Mucosa of rectum (tissue), 2 donors: Measurements from ENCODE around the gene AOAH.

Source experiments
- H3K27ac ChIP-seq, 2 donors: one replicate each; pipeline ENCODE4 v1.7.0; 2013; ENCODE audit warnings: inconsistent platforms in 2 of 2, low read depth in 2 of 2, low read length in 2 of 2
- H3K27me3 ChIP-seq, 2 donors: one replicate each; pipeline ENCODE4 v1.7.0; 2013; ENCODE audit warnings: low read length in 2 of 2; ENCODE audit not compliant: control insufficient read depth in 2 of 2, insufficient read depth in 2 of 2
- H3K36me3 ChIP-seq, 2 donors: one replicate each; pipeline ENCODE4 v1.7.0; 2013; ENCODE audit warnings: low read length in 2 of 2; ENCODE audit not compliant: control insufficient read depth in 2 of 2, insufficient read depth in 2 of 2
- H3K4me1 ChIP-seq, 2 donors: one replicate each; pipeline ENCODE4 v1.7.0; 2013; ENCODE audit warnings: low read length in 2 of 2, mild to moderate bottlenecking in 1 of 2; ENCODE audit not compliant: control insufficient read depth in 2 of 2, insufficient read depth in 2 of 2
- H3K4me3 ChIP-seq, 2 donors: one replicate each; pipeline ENCODE4 v1.7.0; 2013; ENCODE audit warnings: low read length in 2 of 2
- H3K9ac ChIP-seq, 2 donors: one replicate each; pipeline ENCODE4 v1.7.0; 2013; ENCODE audit warnings: low read length in 2 of 2, low read depth in 1 of 2, mild to moderate bottlenecking in 1 of 2
- H3K9me3 ChIP-seq, 2 donors: one replicate each; pipeline ENCODE4 v1.7.0; 2013; ENCODE audit warnings: low read length in 2 of 2; ENCODE audit not compliant: control insufficient read depth in 2 of 2
- donor health status: healthy.
- donor health status: Normal muscosa, but diverticular disease.

AOAH gene

GRCh38 chr7:36545291-36545690 lies 179.0 kb downstream of the AOAH start:
- Histone ChIP-seq H3K27ac (no peak overlapping the region), H3K4me3 (no peak overlapping the region), H3K27me3 (no peaks in the 10 kb centered on the region), H3K9me3 (no peaks in the 10 kb centered on the region), H3K4me1 (no peaks in the 10 kb centered on the region), H3K9ac (no peak overlapping the region), H3K36me3 (no peaks in the 10 kb centered on the region)

GRCh38 chr7:36538126-36538525 lies 186.2 kb downstream of the AOAH start:
- H3K27ac ChIP-seq: no peak overlapping the region
- no peaks in the 10 kb centered on the region for H3K9me3 ChIP-seq
- peaks cover 0 to 5% of the 10 kb centered on the region in 2 donors for H3K36me3 ChIP-seq
- no peaks in the 10 kb centered on the region for H3K27me3 ChIP-seq
- no peak overlapping the region for H3K4me3 ChIP-seq
- H3K4me1 ChIP-seq: no peaks in the 10 kb centered on the region
- no peak overlapping the region for H3K9ac ChIP-seq

GRCh38 chr7:36535866-36536664 lies 188.2 kb downstream of the AOAH start:
- no peaks in the 10 kb centered on the region for H3K9me3 ChIP-seq
- H3K4me3 ChIP-seq: no peak overlapping the region
- no peaks in the 10 kb centered on the region for H3K4me1 ChIP-seq
- no peak overlapping the region for H3K9ac ChIP-seq
- no peaks in the 10 kb centered on the region for H3K27me3 ChIP-seq
- H3K27ac ChIP-seq: no peak overlapping the region
- peaks cover 0 to 5% of the 10 kb centered on the region in 2 donors for H3K36me3 ChIP-seq

- no peak overlapping the region for H3K9ac ChIP-seq
- no peaks in the 10 kb centered on the region for H3K36me3 ChIP-seq
- H3K9me3 ChIP-seq: no peaks in the 10 kb centered on the region
- H3K27me3 ChIP-seq: no peaks in the 10 kb centered on the region
- H3K4me1 ChIP-seq: no peaks in the 10 kb centered on the region
- no peak overlapping the region for H3K27ac ChIP-seq
- no peak overlapping the region for H3K4me3 ChIP-seq
Measured at GRCh38 chr7:36533717-36534116, 190.6 kb downstream of the AOAH start.

- H3K4me3 ChIP-seq: no peak overlapping the region
- no peaks in the 10 kb centered on the region for H3K27me3 ChIP-seq
- no peaks in the 10 kb centered on the region for H3K9me3 ChIP-seq
- H3K9ac ChIP-seq: no peak overlapping the region
- no peaks in the 10 kb centered on the region for H3K4me1 ChIP-seq
- H3K36me3 ChIP-seq: no peaks in the 10 kb centered on the region
- H3K27ac ChIP-seq: no peak overlapping the region
Measured at GRCh38 chr7:36532981-36533499, 191.3 kb downstream of the AOAH start.

- no peaks in the 10 kb centered on the region for H3K27me3 ChIP-seq
- no peak overlapping the region for H3K9ac ChIP-seq
- H3K4me3 ChIP-seq: no peak overlapping the region
- no peaks in the 10 kb centered on the region for H3K9me3 ChIP-seq
- no peaks in the 10 kb centered on the region for H3K36me3 ChIP-seq
- no peak overlapping the region for H3K27ac ChIP-seq
- H3K4me1 ChIP-seq: no peaks in the 10 kb centered on the region
Measured at GRCh38 chr7:36531951-36532350, 192.3 kb downstream of the AOAH start.

- Histone ChIP-seq H3K4me1 (no peaks in the 10 kb centered on the region), H3K9me3 (no peaks in the 10 kb centered on the region), H3K4me3 (no peak overlapping the region), H3K27ac (no peak overlapping the region), H3K27me3 (no peaks in the 10 kb centered on the region), H3K36me3 (no peaks in the 10 kb centered on the region), H3K9ac (no peak overlapping the region)
Measured at GRCh38 chr7:36530456-36530855, 193.8 kb downstream of the AOAH start.

GRCh38 chr7:36527549-36527913 lies 196.8 kb downstream of the AOAH start:
- Histone ChIP-seq H3K9ac (no peak overlapping the region), H3K27me3 (no peaks in the 10 kb centered on the region), H3K4me3 (no peak overlapping the region), H3K36me3 (no peaks in the 10 kb centered on the region), H3K9me3 (no peaks in the 10 kb centered on the region), H3K4me1 (no peaks in the 10 kb centered on the region), H3K27ac (no peak overlapping the region)

GRCh38 chr7:36526863-36527548 lies 197.3 kb downstream of the AOAH start:
- Histone ChIP-seq H3K27me3 (peaks cover 0 to 2% of the 10 kb centered on the region in 2 donors), H3K36me3 (no peaks in the 10 kb centered on the region), H3K27ac (no peak overlapping the region), H3K4me1 (no peaks in the 10 kb centered on the region), H3K9me3 (no peaks in the 10 kb centered on the region), H3K4me3 (no peak overlapping the region), H3K9ac (no peak overlapping the region)

- Histone ChIP-seq H3K27ac (no peak overlapping the region), H3K9me3 (no peaks in the 10 kb centered on the region), H3K9ac (no peak overlapping the region), H3K4me1 (no peaks in the 10 kb centered on the region), H3K36me3 (no peaks in the 10 kb centered on the region), H3K27me3 (peaks cover 0 to 3% of the 10 kb centered on the region in 2 donors), H3K4me3 (no peak overlapping the region)
Measured at GRCh38 chr7:36523371-36524101, 200.8 kb downstream of the AOAH start.
